Measurements from ENCODE around the gene ZNF598.
A peak's percentile ranks its signal among the peaks of the same experiment; 100 is the strongest.

The ZNF598 gene

GRCh38 chr16:1979271-1980029 lies 30.2 kb downstream of the ZNF598 start:
- no peak for TF ChIP-seq CTCF (IDR thresholded peaks at IDR 0.05; ENCODE audit: low read depth, low read length)
- no peak overlapping the region for H3K4me3 ChIP-seq (replicated peaks in 1 of 2; ENCODE audit: low read depth in 2 of 2, low read length in 2 of 2)
- peak in 1 of 2 donors; percentile 29 for DNase-seq (ENCODE audit: low read depth in 2 of 2)

- no peak overlapping the region for H3K4me3 ChIP-seq (replicated peaks in 1 of 2; ENCODE audit: low read depth in 2 of 2, low read length in 2 of 2)
- DNase-seq (ENCODE audit: low read depth in 2 of 2), result no peak
- no peak for TF ChIP-seq CTCF (IDR thresholded peaks at IDR 0.05; ENCODE audit: low read depth, low read length)
Observed at GRCh38 chr16:1978476-1979120, 31.0 kb downstream of the ZNF598 start.

GRCh38 chr16:1977875-1978268 lies 31.7 kb downstream of the ZNF598 start:
- H3K4me3 ChIP-seq (replicated peaks in 1 of 2; ENCODE audit: low read depth in 2 of 2, low read length in 2 of 2), result no peak overlapping the region
- no peak for DNase-seq (ENCODE audit: low read depth in 2 of 2)
- TF ChIP-seq CTCF (IDR thresholded peaks at IDR 0.05; ENCODE audit: low read depth, low read length), result no peak

- no peak for TF ChIP-seq CTCF (IDR thresholded peaks at IDR 0.05; ENCODE audit: low read depth, low read length)
- no peak for DNase-seq (ENCODE audit: low read depth in 2 of 2)
- H3K4me3 ChIP-seq (replicated peaks in 1 of 2; ENCODE audit: low read depth in 2 of 2, low read length in 2 of 2), result no peak overlapping the region
Observed at GRCh38 chr16:1976951-1977874, 32.4 kb downstream of the ZNF598 start.

GRCh38 chr16:1976216-1976520 lies 33.5 kb downstream of the ZNF598 start:
- DNase-seq (ENCODE audit: low read depth in 2 of 2), result no peak
- no peak overlapping the region for H3K4me3 ChIP-seq (replicated peaks in 1 of 2; ENCODE audit: low read depth in 2 of 2, low read length in 2 of 2)
- TF ChIP-seq CTCF (IDR thresholded peaks at IDR 0.05; ENCODE audit: low read depth, low read length), result no peak

- TF ChIP-seq CTCF (IDR thresholded peaks at IDR 0.05; ENCODE audit: low read depth, low read length), result no peak
- H3K4me3 ChIP-seq (replicated peaks in 1 of 2; ENCODE audit: low read depth in 2 of 2, low read length in 2 of 2), result no peak overlapping the region
- no peak for DNase-seq (ENCODE audit: low read depth in 2 of 2)
Observed at GRCh38 chr16:1975432-1976215, 34.0 kb downstream of the ZNF598 start.
